Right lobe of liver (tissue), 6 donors: ENCODE measurements around the gene BLACAT1. TPM values are rescaled to one million over a fixed set of nuclear protein-coding genes. Genes with fewer than 3 reads are reported as not detected.

Experiments
- ATAC-seq, 4 donors: fragments of 200-7000 bp; cut with Tn5 transposase; one replicate each; pipeline ENCODE4 v1.9.1; 2020; ENCODE audit warnings: mild to moderate bottlenecking in 4 of 4, moderate library complexity in 4 of 4
- DNase-seq, 3 donors: peaks; one replicate each; pipeline ENCODE4 v3.0.0-alpha.2; 2020
- H3K27ac ChIP-seq, 3 donors: fragments of 200-600 bp; one replicate each; pipeline ENCODE4 v1.8.0; 2022
- H3K27me3 ChIP-seq, 2 donors: fragments of 200-600 bp; one replicate each; pipeline ENCODE4 v1.8.0; 2022
- H3K36me3 ChIP-seq, 4 donors: fragments of 200-600 bp; sonication (generic) in 1 of 4; one replicate each; pipeline versions ENCODE4 v1.5.1 to v1.8.0; 2017 to 2022; ENCODE audit warnings: control low read depth in 1 of 4
- H3K4me1 ChIP-seq, 4 donors: fragments of 200-600 bp; sonication (generic) in 1 of 4; one replicate each; pipeline versions ENCODE4 v1.5.1 to v1.8.0; 2017 to 2022; ENCODE audit warnings: control low read depth in 1 of 4
- H3K4me3 ChIP-seq, 3 donors: fragments of 200-600 bp; one replicate each; pipeline ENCODE4 v1.8.0; 2022
- H3K9me3 ChIP-seq, 4 donors: fragments of 200-600 bp; sonication (generic) in 1 of 4; one replicate each; pipeline versions ENCODE4 v1.5.1 to v1.8.0; 2017 to 2022; ENCODE audit warnings: control low read depth in 1 of 4
- CTCF ChIP-seq, 4 donors: fragments of 200-600 bp in 3 of 4; fragments of 450-650 bp in 1 of 4; IDR thresholded peaks; one replicate each; pipeline versions ENCODE4 v1.5.1 to v1.8.0; 2016 to 2022; ENCODE audit warnings: antibody characterized with exemption in 4 of 4, mild to moderate bottlenecking in 2 of 4
- POLR2A ChIP-seq: fragments of 450-650 bp; IDR thresholded peaks from one replicate; pipeline ENCODE4 v1.6.1; 2017; ENCODE audit warnings: antibody characterized with exemption, mild to moderate bottlenecking
- WGBS: methylation state at CpG from one replicate; pipeline ENCODE4 v1.1.6; 2018; ENCODE audit warnings: low coverage, low lambda C conversion rate; ENCODE audit not compliant: insufficient coverage; ENCODE audit errors: missing lambda C conversion rate; 5-methylcytosine and 5-hydroxymethylcytosine counted together
- intact Hi-C, 2 donors: fragments of 100-400 bp; cut with DNase I; formaldehyde crosslinking; loops; one replicate each; pipeline versions ENCODE4 v1.11.2 to v1.14.1; 2022
- total RNA-seq, 6 experiments: library from RNA; depleted of rRNA in 2 of 6; stranded (reverse); fragments of >200 nt in 2 of 6; fragmentation: NEBNext Ultra II Directional in 3 of 6; extraction: Animal tissue kit (Norgen Biotek cat#: 25700) in 3 of 6; gene quantifications; one replicate each; pipeline versions ENCODE4 v1.1.0 to v1.2.4, GENCODE V29; 2016 to 2023
- donor health status: DM: no; HTN: yes; CAD: no.
- donor health status: DM: no; HTN: no; CAD: no.
- donor health status: DM: no; HTN: no; CAD: no.
- donor health status: DM: no; HTN: yes; CAD: no.
- donor health status: DM: no; HTN: yes; CAD: no.

The BLACAT1 gene
- total RNA-seq, 6 experiments from 2014 or later = 0.06 TPM; not detected in 5

- Histone ChIP-seq H3K27ac (no peak overlapping the region), H3K4me1 (peaks cover 0 to 10% (median 2%) of the 10 kb centered on the region in 4 donors), H3K36me3 (no peaks in the 10 kb centered on the region), H3K9me3 (no peaks in the 10 kb centered on the region), H3K4me3 (no peak overlapping the region), H3K27me3 (peaks cover 3 to 31% of the 10 kb centered on the region in 2 donors)
- TF ChIP-seq CTCF (IDR thresholded peaks at IDR 0.05) (no peak), POLR2A (no peak)
- DNase-seq = peak in 1 of 3 donors; percentile 39
- peak; percentile 48 to 66 (median 64) for ATAC-seq
- intact Hi-C loops = no loop called here
- WGBS = 55% methylated on average over 6 of the region's 6 CpGs
Observed at GRCh38 chr1:205458777-205459566, 3.1 kb upstream of the BLACAT1 start.

DNA sequence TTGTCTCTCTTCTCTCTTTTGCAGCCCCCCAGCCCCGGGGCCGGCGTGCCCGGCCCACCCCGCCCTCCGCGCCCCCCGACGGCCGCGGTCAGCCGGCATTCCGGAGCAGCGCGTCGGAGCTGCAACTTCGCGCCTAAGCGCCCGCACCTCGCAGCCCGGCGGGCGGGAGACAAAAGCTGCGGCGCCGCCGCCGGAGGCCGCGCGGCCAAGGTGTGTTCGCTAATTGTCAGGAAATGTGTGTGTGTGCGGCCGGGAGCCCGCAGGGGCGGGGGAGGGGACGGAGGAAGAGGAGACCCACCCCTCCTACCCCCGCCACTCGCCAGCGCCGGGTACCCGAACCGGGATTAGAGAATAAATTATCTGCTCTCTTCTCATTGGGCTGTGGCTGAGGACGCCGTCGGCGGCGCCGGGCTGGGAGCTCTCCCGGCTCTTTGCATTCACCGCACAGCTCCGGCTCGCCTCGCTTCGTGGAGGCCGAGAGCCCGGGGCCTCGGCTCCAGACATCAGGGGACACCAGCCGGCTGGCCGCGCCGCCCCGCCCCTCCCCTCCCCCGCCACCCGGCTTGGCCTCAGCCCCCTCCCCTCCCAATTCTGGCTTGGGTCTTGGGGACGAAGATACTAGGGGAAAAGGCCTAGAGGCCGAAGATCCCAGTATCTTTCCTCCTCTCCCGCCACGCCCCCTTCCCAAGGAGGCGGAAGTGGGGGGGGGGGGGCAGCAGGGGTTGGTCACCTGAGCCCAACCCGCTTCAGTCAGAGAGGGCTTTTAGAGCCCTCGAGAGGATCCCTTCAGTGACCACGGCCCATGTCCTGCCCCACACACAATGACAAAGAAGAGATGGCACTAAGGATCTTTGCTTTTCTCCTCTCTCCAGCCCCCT, 1.3 kb upstream of the BLACAT1 start:
- Histone ChIP-seq H3K9me3 (no peaks in the 10 kb centered on the region), H3K4me1 (peaks cover 0 to 10% (median 2%) of the 10 kb centered on the region in 4 donors), H3K36me3 (no peaks in the 10 kb centered on the region), H3K4me3 (no peak overlapping the region), H3K27me3 (peaks cover 3 to 35% of the 10 kb centered on the region in 2 donors), H3K27ac (no peak overlapping the region)
- WGBS = 1% methylated on average over 27 of the region's 74 CpGs
- no peak for ATAC-seq
- DNase-seq = no peak
- TF ChIP-seq POLR2A (no peak), CTCF (IDR thresholded peaks at IDR 0.05) (no peak)
- intact Hi-C loops = no loop called here

DNA sequence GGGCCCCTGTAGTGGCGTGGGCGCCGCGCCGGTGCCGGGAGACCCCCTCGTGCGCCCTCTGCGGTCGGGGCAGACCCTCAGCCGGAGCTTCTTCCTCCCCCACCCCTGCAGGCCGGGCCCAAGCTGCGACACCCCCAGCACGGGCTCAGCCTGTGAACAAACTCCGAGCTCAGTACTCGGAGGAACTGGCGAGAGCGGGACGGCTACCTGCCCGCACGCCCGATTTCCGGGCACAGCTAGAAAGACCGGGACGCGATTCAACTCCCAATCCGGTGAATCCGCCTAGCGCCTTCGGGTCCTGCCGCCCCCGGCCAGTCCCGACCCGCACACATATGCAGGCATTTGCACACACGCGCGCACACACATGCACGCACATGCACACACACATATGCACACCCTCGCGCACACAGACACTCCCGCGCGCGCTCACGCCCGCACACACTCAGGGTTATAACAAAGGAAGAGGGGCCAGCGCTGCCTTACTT, 580 bp upstream of the BLACAT1 start:
- DNase-seq (no peak), ATAC-seq (no peak)
- H3K27ac ChIP-seq = no peak overlapping the region
- peaks cover 0 to 10% (median 2%) of the 10 kb centered on the region in 4 donors for H3K4me1 ChIP-seq
- TF ChIP-seq CTCF (IDR thresholded peaks at IDR 0.05) (no peak), POLR2A (no peak)
- H3K9me3 ChIP-seq = no peaks in the 10 kb centered on the region
- H3K27me3 ChIP-seq = peaks cover 3 to 35% of the 10 kb centered on the region in 2 donors
- WGBS = 0% methylated on average over 2 of the region's 47 CpGs
- H3K4me3 ChIP-seq = no peak overlapping the region
- H3K36me3 ChIP-seq = no peaks in the 10 kb centered on the region
- intact Hi-C loops = no loop called here

DNA sequence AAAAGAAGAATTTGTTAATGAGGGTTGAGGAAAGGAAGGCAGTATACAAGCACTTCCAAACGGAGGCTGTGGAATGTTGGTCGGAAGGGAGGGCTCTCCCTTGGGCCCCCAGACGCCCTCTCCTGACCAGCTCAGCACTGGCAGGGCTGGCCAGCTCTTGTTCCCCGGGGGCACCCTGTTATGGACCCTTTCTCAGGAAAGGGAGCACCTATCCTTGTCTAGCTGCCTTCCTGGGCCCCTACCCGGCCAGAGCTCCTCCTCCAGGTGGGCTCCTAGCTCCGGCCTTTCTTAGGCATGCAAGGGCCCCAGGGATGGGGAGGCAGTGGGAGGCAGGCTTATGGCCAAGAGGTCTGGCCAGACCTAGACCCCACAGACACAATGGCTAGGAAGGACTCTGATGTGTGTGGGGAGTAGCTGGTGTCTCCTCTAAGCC, 926 bp downstream of the BLACAT1 start:
- Histone ChIP-seq H3K9me3 (no peaks in the 10 kb centered on the region), H3K4me1 (peaks cover 0 to 10% (median 2%) of the 10 kb centered on the region in 4 donors), H3K36me3 (no peaks in the 10 kb centered on the region), H3K27me3 (peaks cover 3 to 35% of the 10 kb centered on the region in 2 donors), H3K4me3 (no peak overlapping the region), H3K27ac (no peak overlapping the region)
- no peak for DNase-seq
- TF ChIP-seq CTCF (IDR thresholded peaks at IDR 0.05) = no peak
- no peak for TF ChIP-seq POLR2A
- ATAC-seq = no peak
- intact Hi-C loops = no loop called here
- WGBS = 23% methylated on average over 6 of the region's 6 CpGs
